ENCODE measurements around the gene RBBP8.
"Not testable (repeated sequence)": the region's sequence is repeated elsewhere in the genome, so short reads cannot be mapped to it uniquely, and the experiment has no call there.

Gene RBBP8

DNA sequence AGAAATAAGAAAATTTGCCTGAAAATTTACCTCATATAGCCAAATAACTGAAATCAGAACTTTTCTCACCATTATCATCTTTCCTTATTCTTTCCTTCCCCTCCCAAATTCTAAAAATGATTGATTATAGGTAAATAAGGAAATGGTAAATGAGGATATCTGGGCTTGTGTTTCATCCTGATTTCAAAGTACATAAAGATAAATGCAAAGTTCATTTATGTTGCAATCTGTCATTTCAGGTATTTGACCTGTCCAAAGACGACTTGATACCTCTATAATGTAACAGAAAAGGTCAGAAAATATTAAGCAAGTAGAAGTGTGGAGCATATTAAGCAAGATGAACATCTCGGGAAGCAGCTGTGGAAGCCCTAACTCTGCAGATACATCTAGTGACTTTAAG, 3.4 kb downstream of the RBBP8 start:
- H3K27ac ChIP-seq = no peak overlapping the region
- H3K4me3 ChIP-seq = no peak overlapping the region

DNA sequence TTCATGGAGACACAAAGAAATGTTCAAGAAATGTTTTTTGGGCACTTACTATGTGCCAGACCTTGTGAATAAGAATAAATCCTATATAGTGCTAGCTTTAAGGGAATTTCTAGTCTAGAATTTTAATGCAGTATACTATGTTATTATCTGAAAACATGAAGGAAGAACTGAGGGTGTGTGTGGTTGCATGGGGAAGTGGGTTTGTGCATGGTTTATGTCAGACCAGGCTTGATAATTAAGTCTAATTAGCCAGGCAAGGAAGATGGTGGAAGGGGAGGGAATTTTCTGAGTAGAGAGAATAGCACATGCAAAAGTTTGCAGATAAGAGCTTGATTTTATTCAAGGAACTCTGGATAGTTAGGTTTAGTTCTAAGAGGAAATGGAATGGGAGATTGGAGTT, 6.5 kb downstream of the RBBP8 start:
- Histone ChIP-seq H3K27ac (no peak overlapping the region), H3K4me3 (no peak overlapping the region)

GRCh38 chr18:22943847-22944246, 10.7 kb downstream of the RBBP8 start:
- no peak overlapping the region for H3K4me3 ChIP-seq
- no peak overlapping the region for H3K27ac ChIP-seq

GRCh38 chr18:22946217-22946616, 13.1 kb downstream of the RBBP8 start:
- no peak overlapping the region for H3K4me3 ChIP-seq

DNA sequence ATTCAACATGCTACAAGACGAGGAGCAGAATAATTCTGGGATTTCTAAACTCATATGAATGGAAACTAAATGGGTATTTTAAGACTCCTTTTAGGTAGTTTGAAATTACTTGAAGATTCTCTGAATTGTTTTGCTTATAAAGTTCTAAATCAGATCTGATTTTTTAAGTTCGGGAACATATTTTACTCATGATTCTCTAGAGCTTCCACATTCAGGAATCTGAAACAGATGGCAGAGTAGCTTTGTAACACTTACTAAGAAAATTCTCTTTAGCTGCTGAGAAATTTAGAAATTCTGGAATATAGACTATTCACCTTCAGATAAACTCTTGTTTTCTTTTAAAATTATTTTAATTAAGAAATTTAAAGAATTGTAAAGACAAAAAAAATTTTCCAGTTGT, 13.7 kb downstream of the RBBP8 start:
- H3K4me3 ChIP-seq = no peak overlapping the region

More at GRCh38 chr18:22946217-22946616, 13.1 kb downstream of the RBBP8 start:
- H3K27ac ChIP-seq = no peak overlapping the region

DNA sequence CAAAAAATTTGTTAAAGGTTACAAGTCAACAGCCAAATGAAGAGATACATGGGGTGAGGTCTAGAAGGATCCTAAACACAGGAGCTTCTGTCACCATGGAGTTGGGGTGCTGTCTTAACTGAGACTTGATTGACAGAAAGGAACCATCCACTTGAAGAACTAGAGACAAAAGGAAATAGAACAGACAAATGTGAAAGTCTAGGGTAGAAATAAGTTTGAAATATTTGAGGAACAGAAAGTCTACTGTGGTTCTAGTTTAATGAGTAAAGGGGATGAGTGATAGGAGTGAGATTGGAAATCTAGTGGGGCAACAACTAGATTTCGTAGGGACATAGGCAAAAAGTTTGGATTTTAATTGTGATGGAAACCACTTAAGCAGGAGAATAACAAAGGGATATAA, 18.7 kb downstream of the RBBP8 start:
- H3K27ac ChIP-seq = no peak overlapping the region

More for the DNA sequence above, 13.7 kb downstream of the RBBP8 start:
- no peak overlapping the region for H3K27ac ChIP-seq

DNA sequence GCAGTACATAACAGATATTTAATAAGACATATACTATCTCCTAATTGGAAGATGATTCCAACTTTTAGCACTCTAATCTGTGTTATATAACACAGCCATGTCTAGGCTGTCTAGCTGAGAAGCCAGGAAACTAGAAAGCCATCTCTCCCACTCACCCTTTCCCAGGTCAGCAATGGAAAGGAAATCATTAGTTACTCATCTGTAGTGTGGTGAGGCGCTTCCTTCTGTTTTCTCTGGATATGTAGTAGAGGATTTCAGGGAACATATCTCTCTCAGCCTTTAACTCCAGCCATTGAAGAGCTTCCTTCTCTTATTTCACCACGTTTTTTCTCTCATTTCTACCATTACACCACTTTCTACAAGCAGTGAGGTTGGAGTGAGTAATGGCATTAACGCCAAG, 19.4 kb downstream of the RBBP8 start:
- H3K4me3 ChIP-seq = no peak overlapping the region
- no peak overlapping the region for H3K27ac ChIP-seq

More for the DNA sequence above, 18.7 kb downstream of the RBBP8 start:
- no peak overlapping the region for H3K4me3 ChIP-seq

DNA sequence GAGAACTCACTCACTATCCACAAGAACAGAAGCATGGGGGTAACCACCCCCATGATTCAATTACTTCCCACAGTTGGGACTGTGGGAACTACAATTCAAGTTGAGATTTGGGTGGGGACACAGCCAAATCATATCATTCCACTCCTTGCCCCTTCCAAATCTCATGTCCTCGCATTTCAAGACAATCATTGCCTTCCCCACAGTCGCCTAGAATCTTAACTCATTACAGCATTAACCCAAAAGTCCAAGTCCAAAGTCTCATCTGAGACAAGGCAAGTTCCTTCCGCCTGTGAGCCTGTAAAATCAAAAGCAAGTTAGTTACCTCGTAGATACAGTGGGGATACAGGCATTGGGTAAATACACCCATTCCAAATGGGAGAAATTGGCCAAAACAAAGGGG, 20.9 kb downstream of the RBBP8 start:
- H3K27ac ChIP-seq, H3K4me3 ChIP-seq: not testable (repeated sequence)

- no peak overlapping the region for H3K4me3 ChIP-seq
- H3K27ac ChIP-seq = no peak overlapping the region
Measured at GRCh38 chr18:22956226-22956625, 23.1 kb downstream of the RBBP8 start.

- Histone ChIP-seq H3K4me3 (no peak overlapping the region), H3K27ac (no peak overlapping the region)
Measured at GRCh38 chr18:22961156-22961555, 28.0 kb downstream of the RBBP8 start.

DNA sequence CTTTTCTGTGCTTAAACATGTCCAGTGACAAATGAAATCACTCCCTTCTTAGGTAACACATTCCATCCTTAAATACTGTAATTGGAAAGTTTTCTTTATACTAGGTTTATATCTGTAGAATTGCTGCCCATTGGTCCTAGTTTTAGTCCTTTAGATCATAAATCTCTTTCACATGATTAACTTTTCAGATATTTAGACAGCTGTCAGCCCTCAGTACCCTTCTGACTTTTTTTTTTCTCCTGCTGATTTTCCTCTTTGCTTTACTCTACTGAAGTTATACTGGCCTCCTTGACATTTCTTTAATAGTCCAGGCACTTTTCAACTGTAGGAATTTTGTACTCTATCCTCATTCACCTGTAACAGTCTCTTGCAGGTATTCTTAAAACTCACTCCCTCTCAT, 28.9 kb downstream of the RBBP8 start:
- Histone ChIP-seq H3K27ac (no peak overlapping the region), H3K4me3 (no peak overlapping the region)

DNA sequence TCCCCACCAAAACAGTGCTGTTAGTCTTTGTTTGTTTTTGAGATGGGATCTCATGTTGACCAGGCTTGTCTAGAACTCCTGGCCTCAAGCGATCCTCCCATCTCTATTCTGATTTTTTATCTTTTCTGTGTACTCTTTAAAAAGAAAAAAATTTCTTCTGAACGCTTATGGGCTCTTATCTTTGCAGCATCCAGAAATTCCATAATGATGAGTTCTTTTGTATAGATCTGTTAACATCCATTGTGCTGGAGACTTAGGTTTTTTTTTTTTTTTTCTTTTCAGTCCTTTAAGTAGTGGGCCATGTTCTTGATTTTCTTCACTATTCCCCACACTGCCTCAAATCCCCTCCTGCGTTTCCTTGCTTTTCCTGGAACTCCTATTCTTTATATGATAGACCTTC, 31.0 kb downstream of the RBBP8 start:
- no peak overlapping the region for H3K27ac ChIP-seq

GRCh38 chr18:22964722-22965121, 31.6 kb downstream of the RBBP8 start:
- Histone ChIP-seq H3K4me3 (no peak overlapping the region), H3K27ac (no peak overlapping the region)

More for the DNA sequence above, 31.0 kb downstream of the RBBP8 start:
- H3K4me3 ChIP-seq = no peak overlapping the region

GRCh38 chr18:22971038-22971437, 37.9 kb downstream of the RBBP8 start:
- Histone ChIP-seq H3K27ac (no peak overlapping the region), H3K4me3 (no peak overlapping the region)

GRCh38 chr18:22974001-22974400, 40.9 kb downstream of the RBBP8 start:
- no peak overlapping the region for H3K4me3 ChIP-seq

GRCh38 chr18:22974707-22975106, 41.6 kb downstream of the RBBP8 start:
- H3K4me3 ChIP-seq = no peak overlapping the region

More at GRCh38 chr18:22974001-22974400, 40.9 kb downstream of the RBBP8 start:
- peak overlapping the region in 1 of 21 experiments; percentile 13 for H3K27ac ChIP-seq

GRCh38 chr18:22975508-22975907, 42.4 kb downstream of the RBBP8 start:
- H3K4me3 ChIP-seq = no peak overlapping the region
- no peak overlapping the region for H3K27ac ChIP-seq

More at GRCh38 chr18:22974707-22975106, 41.6 kb downstream of the RBBP8 start:
- H3K27ac ChIP-seq = no peak overlapping the region

DNA sequence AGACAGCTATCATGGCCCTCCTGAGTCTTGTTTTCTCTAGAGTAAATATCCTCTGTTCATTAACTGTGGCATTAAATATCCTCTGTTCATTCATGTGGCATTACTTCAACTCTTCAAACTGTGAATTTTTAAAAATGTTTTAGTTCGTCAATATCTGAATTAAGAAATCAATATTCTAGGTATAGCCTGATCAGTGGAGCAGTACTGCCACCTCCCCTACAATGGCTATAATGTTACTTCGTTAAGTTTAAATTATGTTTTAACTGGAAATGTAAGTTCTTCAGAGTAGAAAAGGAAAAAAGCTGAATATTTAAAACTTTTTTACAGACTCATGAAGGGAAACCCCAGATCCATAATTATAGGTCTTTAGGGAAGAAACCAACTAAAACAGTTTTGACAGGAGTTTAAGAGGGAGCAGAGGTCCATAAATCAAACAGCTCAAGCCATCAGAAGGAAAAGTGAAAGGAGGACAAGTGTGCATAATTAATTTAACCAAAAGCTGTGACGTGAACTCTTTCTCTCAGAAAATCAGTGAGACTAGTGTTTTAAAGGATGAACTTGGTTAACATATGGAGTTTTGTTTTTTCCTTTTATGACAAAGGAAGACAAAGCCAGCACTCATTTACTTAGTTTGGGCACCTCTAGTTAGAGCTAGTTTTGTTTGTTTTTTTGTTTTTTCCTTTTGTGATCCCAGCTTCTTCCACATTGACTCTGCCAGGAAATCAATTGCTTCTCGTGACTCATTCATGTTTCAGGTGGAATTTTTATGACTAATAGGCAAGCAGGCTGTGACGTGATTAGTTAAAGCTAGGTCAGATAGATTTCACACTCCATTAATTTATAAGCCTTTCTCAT, 44.9 kb downstream of the RBBP8 start:
- Histone ChIP-seq H3K4me3 (no peak overlapping the region), H3K27ac (peak overlapping the region in 14 of 21 experiments; percentile 1 to 74 (median 55))

- no peak overlapping the region for H3K4me3 ChIP-seq
- no peak overlapping the region for H3K27ac ChIP-seq
Measured at GRCh38 chr18:22980394-22980793, 47.3 kb downstream of the RBBP8 start.

DNA sequence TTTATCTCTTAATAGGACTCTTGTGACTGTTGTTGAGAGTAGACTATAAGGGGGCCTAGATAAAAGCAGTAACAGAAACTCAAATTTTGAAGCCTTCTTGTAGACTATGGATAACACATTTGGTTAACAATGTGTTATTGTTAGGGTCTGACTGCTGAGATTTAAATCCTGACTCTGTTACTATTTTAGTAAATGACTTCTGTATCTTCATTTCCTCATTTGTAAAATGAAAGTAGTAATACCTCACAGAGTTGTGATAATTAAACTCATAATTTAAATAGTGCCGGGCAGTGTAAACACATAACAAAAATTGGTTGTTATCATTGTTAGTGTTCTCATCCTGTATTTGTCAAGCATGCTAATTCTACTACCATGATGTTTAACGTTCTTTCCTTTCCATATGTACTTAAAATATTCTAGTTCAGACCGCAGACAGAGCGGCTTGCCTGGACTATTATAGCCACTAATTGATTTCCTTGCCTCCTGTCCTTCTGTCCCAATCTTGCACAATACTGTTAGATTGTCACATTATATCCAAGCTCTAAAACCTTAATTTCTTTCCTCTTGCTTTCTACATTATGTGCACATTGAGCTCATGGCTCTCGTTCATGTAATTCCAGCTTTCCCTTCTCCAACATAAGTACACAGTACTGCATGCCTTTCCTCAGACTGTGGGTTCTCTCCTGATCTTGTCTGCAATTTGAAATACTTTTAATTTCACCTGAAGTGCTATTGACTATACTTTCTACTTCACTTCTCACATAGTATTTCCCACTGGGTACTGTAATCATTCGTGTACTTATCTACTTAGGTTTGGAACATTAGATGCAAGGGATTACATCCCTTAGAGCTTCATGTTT, 48.4 kb downstream of the RBBP8 start:
- no peak overlapping the region for H3K27ac ChIP-seq

GRCh38 chr18:22983175-22983574, 50.0 kb downstream of the RBBP8 start:
- Histone ChIP-seq H3K4me3 (no peak overlapping the region), H3K27ac (no peak overlapping the region)

More for the DNA sequence above, 48.4 kb downstream of the RBBP8 start:
- H3K4me3 ChIP-seq = no peak overlapping the region
